ENCODE data around the gene FBXW5.

The FBXW5 gene, protein sequence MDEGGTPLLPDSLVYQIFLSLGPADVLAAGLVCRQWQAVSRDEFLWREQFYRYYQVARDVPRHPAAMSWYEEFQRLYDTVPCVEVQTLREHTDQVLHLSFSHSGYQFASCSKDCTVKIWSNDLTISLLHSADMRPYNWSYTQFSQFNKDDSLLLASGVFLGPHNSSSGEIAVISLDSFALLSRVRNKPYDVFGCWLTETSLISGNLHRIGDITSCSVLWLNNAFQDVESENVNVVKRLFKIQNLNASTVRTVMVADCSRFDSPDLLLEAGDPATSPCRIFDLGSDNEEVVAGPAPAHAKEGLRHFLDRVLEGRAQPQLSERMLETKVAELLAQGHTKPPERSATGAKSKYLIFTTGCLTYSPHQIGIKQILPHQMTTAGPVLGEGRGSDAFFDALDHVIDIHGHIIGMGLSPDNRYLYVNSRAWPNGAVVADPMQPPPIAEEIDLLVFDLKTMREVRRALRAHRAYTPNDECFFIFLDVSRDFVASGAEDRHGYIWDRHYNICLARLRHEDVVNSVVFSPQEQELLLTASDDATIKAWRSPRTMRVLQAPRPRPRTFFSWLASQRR

DNA sequence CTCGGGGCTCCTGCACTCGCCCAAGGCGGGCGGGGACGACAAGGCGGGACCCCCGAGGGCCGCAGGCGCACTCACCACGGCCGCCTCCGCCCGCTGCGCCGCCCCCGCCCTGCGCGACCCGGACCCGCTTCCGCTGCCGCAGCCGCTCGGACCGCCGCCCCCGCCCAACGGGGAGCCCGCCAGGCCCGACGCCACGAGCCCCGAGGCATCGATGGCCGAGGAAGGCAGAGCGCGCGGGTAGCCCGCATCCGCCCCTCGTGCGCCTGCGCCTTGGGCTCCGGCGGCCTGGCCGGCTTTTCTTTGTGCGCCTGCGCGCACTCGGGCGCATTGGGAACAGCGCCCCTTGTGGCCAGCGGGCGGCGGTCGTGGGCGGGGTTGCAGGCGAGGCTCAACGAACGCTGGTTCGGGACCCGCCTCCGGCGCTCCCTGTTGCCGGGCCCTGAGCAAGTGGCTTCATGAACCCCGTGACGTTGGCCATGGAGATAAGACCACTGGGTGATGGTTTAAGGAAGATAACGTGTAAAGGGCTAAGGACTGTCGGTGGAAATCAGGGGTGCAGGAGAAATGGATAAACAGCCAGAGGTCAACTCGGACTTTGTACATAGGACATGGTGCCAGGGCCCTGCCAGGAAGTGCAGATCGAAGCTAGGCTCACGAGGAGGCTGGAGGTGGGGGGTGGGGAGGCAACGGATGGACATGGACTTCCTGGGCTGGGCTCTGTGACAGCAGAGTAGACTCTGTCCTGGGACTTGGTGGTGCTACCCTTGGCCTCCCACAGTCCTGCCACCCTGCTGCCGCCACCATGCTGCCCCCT is at the start of gene FBXW5, which contains the start of gene C8G:
Gene FBXW5, minus strand, starts transcription at position 220 of the 814 bp plus-strand sequence. CDS start 655 bp downstream, outside the sequence.
Gene C8G, plus strand, starts transcription at position 725 of the 814 bp plus-strand sequence. Its CDS starts 78 bp downstream, at position 803.
- peak; percentile 90 to 95 for DNase-seq (ENCODE audit: low read depth in 1 of 2, low spot score in 1 of 2)

DNA sequence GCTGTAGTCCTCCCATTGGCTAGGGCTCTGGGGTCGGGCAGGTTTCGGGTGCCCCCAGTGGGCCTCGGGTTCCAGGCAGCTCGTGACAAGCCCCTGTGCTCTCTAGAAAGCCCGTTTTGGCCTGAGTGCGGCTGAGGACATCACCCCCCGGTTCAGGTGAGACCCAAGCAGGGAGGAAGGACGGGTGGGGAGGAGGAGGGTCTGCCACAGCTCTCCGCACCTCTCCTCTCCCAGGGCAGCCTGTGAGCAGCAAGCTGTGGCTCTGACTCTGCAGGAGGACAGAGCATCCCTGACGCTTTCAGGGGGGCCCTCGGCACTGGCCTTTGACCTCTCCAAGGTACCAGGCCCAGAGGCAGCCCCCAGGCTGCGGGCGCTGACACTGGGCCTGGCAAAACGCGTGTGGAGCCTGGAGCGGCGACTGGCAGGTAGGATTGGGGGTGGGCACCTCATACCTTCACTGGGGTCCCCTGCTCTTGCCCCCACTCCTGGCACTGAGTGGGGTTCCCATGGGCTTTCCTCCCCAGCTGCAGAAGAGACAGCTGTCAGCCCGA is 48.4 kb upstream of the FBXW5 start:
- DNase-seq (ENCODE audit: low read depth in 1 of 2, low spot score in 1 of 2) = no peak

DNA sequence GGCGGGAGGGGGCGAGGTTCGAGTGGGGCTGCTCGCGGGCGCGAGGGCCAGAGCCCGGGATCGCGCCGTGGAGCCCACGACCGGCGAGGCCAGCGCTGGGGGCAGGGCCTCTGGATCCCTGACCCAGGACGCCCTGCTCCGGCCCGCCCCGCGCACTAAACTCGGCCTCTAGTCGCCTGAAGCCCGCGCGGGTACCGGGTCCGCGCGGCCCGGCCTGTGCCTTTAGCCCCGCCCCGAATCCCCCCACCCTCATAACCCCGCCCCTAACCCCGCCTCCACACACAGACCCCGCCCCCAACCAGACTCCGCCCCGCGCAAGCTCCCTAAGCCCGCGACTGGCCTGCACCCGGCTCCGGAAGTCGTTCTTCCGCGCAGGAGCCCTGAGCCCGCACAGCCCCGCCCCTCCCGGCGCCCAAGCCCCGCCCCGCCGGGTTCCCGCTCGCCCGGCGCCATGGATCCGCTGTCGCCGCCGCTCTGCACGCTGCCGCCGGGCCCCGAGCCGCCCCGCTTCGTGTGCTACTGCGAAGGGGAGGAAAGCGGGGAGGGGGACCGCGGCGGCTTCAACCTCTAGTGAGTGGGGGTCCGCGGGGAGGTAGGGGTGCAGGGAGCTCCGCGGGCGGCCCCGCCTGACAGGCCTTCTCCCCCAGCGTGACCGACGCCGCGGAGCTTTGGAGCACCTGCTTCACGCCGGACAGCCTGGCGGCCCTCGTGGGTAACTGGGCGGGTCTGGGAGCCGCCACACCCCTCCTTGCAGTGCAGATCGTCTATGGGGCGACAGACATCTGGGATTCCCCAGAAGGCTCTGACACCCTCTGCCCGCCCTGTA is 47.7 kb upstream of the FBXW5 start, which contains the start of gene PAXX:
Gene PAXX, plus strand, starts transcription at position 430 of the 826 bp plus-strand sequence. Its CDS starts 22 bp downstream, at position 452.
- DNase-seq (ENCODE audit: low read depth in 1 of 2, low spot score in 1 of 2) = peak; percentile 87

DNA sequence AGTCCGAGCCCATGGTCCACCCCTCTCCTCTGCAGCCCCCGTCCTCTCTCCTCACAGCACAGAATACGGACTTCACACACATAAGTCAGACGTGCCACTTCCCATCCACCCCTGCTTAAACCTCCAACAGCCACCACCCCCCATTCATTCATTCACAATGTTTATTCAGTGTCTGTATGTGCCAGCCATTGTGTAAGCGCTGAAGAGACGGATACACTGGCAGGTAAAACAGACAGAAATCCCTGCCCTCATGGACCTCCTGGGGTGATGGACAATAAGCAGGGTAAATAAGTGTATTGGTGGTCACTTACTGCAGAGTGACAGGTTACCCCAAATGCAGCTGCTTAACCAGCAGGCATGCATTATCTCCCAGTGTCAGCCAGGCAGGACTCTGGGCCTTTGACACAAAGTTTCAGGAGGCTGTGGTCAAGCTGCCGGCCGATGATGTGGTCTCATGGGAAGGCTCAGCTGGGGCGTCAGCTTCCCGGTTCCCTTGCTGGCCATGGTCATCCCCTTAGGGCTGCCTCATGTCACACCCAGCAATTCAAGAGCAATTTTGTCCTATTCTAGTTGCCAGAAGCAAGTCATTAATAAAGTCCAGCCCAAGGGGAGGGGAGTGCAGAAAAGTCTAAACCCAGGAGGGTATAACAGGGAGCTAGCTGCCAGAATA is 45.8 kb upstream of the FBXW5 start:
- DNase-seq (ENCODE audit: low read depth in 1 of 2, low spot score in 1 of 2) = no peak

DNA sequence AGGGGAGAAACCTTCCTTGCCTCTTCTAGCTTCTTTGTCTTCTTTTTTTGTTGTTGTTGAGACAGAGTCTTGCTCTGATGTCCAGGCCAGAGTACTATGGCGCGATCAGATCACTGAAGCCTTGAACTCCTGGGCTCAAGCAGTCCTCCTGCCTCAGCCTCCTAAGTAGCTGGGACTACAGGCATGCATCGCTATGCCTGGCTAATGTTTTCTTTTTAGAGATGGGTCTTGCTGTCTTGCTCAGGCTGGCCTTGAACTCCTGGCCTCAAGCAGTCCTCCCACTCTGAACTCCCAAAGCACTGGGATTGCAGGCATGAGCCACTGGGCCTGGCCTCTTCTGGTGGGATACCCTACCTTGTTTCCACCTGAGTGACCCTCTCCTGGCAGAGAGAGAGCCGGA is 44.3 kb upstream of the FBXW5 start:
- DNase-seq (ENCODE audit: low read depth in 1 of 2, low spot score in 1 of 2) = no peak

DNA sequence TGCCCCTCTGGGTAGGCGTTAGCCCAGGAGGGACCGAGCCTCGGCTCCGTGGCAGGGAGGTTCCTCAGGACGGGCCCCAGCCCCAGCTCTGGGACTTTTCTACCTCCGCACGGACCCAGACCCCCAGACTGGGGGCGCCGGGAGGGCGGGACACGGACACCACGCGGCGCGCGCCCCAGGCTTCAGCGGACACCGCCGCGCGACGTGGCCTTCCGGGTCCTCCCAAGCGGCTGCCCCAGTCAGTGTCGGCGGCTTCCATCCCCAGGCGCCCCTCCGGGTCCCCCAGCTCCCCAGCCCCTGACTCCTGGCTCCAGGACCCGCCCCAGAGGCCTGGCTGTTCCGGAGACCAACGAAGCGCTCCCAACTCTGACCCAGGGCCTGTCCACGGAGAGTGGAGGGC is 41.3 kb upstream of the FBXW5 start:
- no peak for DNase-seq (ENCODE audit: low read depth in 1 of 2, low spot score in 1 of 2)

DNA sequence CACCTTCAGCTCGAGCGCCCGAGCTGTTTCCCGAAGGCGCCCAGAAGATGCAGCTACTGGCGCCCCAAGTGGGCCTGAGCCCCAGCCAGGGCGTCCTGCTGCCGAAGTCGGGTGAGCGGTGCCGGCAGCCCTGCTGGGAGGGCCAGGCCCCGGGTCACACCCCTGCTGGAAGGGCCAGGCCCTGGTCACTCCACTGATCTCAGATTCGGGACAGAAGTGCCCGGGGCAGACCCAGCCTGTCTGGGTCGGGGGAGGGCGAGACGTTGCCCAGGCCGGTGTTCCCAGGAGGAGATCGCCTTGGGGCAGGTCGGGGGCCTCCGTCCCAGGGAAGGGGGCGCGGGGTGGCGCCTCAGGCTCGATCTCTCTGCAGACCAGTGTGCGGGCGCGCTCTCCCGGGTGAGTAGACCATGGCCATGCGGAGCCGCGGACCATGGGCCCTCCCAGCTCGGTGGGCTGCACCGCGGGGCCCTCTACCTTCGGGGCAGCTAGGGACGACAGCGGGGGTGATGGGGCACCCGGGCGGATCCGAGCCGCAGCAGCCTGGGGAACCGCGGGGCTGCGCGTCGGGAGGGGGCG is 40.6 kb upstream of the FBXW5 start:
- no peak for DNase-seq (ENCODE audit: low read depth in 1 of 2, low spot score in 1 of 2)

DNA sequence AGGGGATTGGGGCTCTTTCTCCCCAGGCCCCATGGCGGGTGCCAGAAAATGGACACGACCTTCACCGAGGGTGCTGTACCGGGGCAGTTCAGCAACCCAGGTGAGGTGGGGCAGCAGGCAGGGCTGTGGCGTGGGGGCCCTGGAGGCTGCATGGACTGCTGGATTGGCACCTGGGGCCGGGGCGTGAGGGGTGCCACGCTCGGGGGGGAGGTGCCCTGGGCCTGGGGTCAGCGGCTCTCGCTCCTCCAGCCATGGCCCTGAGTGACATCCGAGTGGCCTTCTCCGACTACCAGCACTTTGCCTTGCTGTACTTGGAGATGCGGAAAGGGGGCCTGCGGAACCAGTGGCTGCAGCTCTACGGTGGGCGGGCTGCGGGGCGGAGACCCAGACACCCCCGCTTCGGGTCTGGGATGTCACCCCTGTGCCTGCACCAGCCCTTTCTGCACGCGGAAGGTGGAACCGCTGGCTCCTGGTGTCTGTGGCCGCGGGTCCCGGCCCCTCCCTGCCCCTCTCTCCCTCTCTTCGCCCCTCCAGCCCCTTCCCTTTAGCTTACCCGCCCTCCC is 40.0 kb upstream of the FBXW5 start:
- no peak for DNase-seq (ENCODE audit: low read depth in 1 of 2, low spot score in 1 of 2)

DNA sequence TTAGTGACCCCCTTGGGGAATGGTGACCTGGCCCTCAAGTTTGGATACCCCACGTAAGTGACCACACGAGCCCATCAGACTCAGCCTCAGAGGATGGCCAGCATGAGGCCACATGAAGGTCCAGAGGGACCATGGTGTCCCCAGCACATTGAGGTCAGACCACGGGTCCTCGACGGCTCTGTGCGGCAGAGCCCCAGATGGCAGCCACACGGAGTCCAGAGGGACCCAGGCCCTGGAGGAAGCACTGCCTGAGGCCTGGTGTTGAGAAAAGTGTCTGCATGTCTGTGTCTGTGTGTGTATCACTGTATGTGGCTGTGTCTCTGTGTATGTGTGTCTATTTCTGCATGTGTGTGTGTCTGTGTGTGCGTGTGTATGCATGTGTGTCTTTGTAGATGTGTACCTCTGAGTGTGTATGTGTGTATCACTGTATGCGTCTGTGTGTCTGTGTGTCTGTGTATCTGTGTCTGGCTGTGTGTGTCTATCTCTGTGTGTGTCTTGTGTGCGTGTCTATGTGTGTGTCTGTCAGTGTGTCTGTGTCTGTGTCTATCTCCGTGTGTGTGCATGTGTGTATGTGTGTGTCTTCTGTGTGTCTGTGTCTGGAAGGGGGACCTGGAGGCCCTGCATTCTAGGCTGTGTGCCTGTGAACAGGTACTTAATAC is 39.2 kb upstream of the FBXW5 start:
- DNase-seq (ENCODE audit: low read depth in 1 of 2, low spot score in 1 of 2) = no peak

DNA sequence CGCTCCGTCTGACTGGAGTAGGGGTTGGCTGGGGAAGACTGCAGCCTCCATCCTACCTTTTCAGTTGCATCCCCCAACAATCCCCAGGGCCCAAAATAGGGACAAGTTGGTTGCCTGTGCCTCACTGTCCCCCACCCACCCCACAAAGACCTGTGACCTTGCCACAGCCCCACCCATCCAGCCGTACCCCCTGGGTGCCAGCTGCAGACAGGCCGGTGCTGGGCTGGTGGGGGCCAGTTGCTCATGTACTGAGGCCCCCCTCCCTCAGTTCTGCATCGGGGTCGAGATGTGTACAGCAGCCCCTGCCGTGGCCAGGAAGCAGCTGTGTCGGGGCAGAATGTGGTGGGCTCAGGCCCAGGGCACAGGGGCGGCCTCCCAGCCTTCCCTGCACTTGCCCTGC is 38.6 kb upstream of the FBXW5 start:
- no peak for DNase-seq (ENCODE audit: low read depth in 1 of 2, low spot score in 1 of 2)

DNA sequence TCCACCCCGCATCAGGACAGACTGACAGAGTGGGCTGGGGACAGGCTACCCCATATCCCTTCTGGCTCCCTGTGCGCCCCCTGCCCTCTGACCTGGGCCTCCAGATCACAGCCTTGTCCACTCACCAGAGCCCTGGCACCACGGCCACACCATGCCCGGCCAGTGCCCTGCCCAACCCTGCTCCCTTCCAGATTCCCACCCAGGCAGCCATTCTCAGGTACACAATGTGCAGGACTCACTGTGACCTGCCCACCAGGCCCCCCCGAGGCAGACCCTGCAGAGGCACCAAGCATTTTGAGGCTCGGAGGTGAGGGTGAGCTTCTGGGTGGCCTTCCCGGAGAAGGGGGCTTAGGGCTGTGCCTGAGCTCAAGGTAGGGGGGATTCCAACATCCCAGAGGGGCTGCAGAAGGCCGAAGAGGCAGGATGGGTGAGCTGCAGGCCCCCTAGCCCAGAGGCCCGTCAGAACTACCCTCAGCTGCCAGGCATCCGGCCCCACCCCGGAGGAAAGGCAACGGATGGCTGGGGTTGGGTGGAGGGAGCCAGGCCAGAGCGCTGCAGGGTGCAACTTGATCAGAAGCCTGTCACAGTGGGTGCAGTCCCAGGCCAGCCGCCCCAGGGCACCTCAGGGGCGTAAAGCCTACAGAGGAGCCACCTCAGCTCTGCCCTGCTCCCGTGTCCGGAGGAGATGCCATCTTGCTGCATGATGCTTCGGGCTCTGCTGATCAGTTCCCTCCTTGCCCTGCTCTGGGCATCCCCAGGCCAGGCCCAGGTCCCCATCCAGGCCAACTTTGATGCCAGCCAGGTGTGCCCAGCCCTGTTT is 37.9 kb upstream of the FBXW5 start, which contains the start of gene LCNL1:
Gene LCNL1, plus strand, starts transcription at position 762 of the 820 bp plus-strand sequence. CDS start 594 bp downstream, outside the sequence.
- no peak for DNase-seq (ENCODE audit: low read depth in 1 of 2, low spot score in 1 of 2)

DNA sequence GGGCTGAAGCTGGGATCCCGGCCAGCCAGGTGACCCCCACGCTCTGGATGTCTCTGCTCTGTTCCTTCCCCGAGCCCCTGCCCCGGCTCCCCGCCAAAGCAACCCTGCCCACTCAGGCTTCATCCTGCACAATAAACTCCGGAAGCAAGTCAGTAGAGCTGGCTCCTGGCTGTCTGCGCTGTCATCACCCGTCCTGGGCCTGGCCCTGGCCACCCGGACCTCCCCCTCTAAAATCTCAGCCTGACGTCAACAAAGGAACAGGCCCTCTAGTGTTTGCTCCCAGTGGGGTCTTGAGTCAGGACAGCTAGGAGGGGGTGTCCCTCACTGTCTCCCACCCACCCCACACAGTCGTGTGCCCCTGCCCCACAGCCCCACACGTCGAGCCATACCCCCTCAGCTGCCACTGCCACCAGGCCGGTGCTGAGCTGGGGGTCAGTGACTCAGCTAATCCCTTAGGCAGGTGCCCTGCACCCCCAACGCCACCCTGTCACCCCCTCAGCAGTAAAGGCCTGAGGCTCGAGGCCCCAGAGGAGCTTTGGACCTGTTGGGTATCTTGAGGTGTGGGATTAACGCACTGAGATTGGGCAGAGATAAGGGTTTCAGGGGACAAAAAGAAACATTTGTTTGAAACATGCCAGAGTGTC is 37.2 kb upstream of the FBXW5 start:
- DNase-seq (ENCODE audit: low read depth in 1 of 2, low spot score in 1 of 2) = no peak

DNA sequence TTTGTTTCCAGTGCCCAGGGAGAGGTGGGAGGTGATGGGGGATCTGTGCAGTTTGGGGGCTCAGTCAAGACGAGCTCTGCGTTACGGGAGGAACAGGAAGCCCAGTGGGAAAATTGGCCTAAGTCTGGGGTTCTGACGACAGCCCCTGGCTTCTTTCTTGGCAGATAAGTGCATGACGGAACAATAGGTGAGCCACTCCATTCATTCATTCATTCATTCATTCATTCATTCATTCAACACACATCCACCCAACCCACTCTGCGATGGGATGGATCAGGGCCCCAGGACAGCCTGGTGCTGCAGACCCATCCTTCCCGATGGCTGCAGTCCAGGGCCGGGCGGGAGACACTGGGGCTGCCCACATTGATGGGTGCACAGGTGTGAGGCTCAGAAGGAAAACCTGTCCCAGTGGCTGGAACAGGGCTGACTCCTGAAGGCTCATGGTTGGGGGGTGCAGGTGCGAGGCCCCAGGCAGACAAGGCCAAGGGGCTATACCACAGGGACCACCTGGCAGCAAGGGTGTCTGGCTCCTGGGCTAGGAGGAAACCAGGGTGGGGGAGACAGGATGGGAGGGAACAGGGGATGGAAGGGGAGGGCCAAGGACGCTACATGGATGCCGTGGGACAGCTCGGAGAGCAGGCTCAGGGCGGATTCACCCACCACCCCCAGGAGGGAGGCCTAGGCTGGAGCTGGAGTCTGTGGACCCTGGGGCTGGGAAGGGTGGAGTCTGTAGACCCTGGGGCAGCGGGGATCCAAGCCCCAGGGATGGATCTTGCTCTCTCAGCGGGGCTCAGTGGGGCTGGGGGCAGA is 36.3 kb upstream of the FBXW5 start:
- no peak for DNase-seq (ENCODE audit: low read depth in 1 of 2, low spot score in 1 of 2)

DNA sequence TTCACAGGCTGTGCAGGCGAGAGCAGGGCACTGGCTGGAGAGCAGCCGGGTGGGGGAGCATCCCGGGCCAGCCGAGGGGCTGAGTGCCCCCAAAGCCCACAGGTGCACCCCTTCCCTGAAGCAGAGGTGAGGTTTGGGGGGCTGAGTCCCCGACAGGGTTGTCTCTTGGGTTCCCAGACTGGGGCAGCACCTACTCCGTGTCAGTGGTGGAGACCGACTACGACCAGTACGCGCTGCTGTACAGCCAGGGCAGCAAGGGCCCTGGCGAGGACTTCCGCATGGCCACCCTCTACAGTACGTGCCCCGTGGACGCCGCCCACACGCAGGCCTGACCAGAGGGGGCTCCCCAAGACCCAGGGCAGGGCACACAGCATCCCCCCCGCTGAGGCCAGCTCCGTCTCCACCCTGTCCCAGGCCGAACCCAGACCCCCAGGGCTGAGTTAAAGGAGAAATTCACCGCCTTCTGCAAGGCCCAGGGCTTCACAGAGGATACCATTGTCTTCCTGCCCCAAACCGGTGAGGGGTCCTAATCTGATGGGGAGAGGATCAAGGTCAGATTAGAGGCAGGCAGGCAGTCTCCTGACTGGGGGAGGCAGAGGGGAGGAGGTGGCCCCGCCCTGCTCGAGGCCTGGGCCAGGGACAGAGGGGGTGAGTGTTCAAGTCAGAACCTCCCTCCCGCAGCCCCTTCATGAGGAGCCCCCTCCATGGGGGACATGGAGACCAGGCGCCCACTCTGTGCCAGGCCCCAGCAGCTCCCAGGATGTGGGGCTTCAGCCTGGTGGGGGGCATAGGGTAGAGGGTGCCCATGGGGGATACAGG is 35.4 kb upstream of the FBXW5 start:
- DNase-seq (ENCODE audit: low read depth in 1 of 2, low spot score in 1 of 2) = no peak

DNA sequence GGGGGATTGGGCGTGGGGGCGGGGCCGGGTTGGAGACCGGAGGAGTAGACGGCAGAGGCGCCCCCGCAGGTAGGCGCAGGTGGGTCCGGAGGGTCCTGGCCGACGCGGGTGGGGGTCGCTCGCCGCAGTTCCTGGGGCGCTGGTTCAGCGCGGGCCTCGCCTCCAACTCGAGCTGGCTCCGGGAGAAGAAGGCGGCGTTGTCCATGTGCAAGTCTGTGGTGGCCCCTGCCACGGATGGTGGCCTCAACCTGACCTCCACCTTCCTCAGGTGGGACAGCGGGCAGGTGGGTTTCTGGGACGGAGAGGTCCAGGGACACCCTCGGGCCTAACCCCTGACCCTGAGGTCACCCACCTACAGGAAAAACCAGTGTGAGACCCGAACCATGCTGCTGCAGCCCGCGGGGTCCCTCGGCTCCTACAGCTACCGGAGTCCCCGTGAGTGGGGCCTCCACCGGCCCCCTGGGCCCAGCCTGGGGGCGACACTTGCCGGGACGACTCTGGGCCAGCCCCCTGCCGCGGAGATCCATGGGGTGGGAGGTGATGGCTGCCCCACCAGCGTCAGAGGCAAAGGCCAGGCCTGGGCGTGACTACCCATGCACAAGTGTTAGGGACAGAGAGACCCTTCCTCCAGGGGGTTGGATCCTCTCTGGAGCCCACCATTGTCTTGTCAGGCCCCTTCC is 34.5 kb upstream of the FBXW5 start:
- no peak for DNase-seq (ENCODE audit: low read depth in 1 of 2, low spot score in 1 of 2)

All from activated CD4-positive, alpha-beta T cell treated with anti-CD3 and anti-CD28 coated beads, Interleukin-2, amount 50 U/mL, for 24 hours (primary cell).